Measurements from ENCODE around the gene TMEM200A. TPM values are rescaled to one million over a fixed set of nuclear protein-coding genes. Genes with fewer than 3 reads are reported as not detected.

TMEM200A gene
- total RNA-seq, 1 experiment from 2014 or later: 0.10 TPM

- ChIA-PET CTCF (no interaction called here), POLR2A (no interaction called here)
- in situ Hi-C loops (cut with HindIII; ENCODE audit: low pct_unique_long_range_greater_than_20kb, low sequenced_read_pairs): no loop called here
- no peak for ATAC-seq
- H3K36me3 ChIP-seq (ENCODE audit: control insufficient read depth, insufficient read depth, low read length): no peaks in the 10 kb centered on the region; the same call in 1 of the 2 replicates
- no TSS peak for BruUV-seq (replicated peaks)
- H3K4me3 ChIP-seq (ENCODE audit: low read depth in 2 of 2, low read length in 2 of 2): no peak overlapping the region
- intact Hi-C loops (cut with micrococcal nuclease; ENCODE audit: unreplicated experiment): no loop called here
- no peaks in the 10 kb centered on the region for H3K4me1 ChIP-seq (ENCODE audit: control insufficient read depth, insufficient read depth, low read length)
- H3K27ac ChIP-seq (ENCODE audit: low read length): no peak overlapping the region
- TF ChIP-seq CTCF (IDR thresholded peaks at IDR 0.05) (no peak), POLR2AphosphoS5 (IDR thresholded peaks at IDR 0.05; ENCODE audit: low read depth, low read length) (no peak), TCF7L2 (IDR thresholded peaks at IDR 0.05; ENCODE audit: low read depth, low read length) (no peak), REST (IDR thresholded peaks at IDR 0.05; ENCODE audit: insufficient read depth in 1 of 2, low read depth in 2 of 2, low read length in 1 of 2) (no peak), SIN3A (IDR thresholded peaks at IDR 0.05; ENCODE audit: borderline replicate concordance, insufficient read depth, low read depth, low read length) (no peak)
- DNase-seq (ENCODE audit: low read depth, low spot score): no peak
- 0 out of 2 replicates have a peak, but pooled peaks cover 6% of the 10 kb centered on the region for H3K27me3 ChIP-seq (ENCODE audit: control insufficient read depth, insufficient read depth, low read length)
- H3K9me3 ChIP-seq (ENCODE audit: control insufficient read depth, insufficient read depth, low read depth, low read length): no peaks in the 10 kb centered on the region
Measured at GRCh38 chr6:130368576-130368975, 2.8 kb downstream of the TMEM200A start.

GRCh38 chr6:130369831-130370230, 4.0 kb downstream of the TMEM200A start:
- DNase-seq (ENCODE audit: low read depth, low spot score) (no peak), ATAC-seq (no peak)
- POLR2A ChIA-PET: no interaction called here
- in situ Hi-C loops (cut with HindIII; ENCODE audit: low pct_unique_long_range_greater_than_20kb, low sequenced_read_pairs) (no loop called here), intact Hi-C loops (cut with micrococcal nuclease; ENCODE audit: unreplicated experiment) (no loop called here)
- CTCF ChIA-PET: no interaction called here
- no peak for TF ChIP-seq SIN3A (IDR thresholded peaks at IDR 0.05; ENCODE audit: borderline replicate concordance, insufficient read depth, low read depth, low read length)
- no peak for TF ChIP-seq CTCF (IDR thresholded peaks at IDR 0.05)
- no peak for TF ChIP-seq TCF7L2 (IDR thresholded peaks at IDR 0.05; ENCODE audit: low read depth, low read length)
- TF ChIP-seq REST (IDR thresholded peaks at IDR 0.05; ENCODE audit: insufficient read depth in 1 of 2, low read depth in 2 of 2, low read length in 1 of 2): no peak
- no peak for TF ChIP-seq POLR2AphosphoS5 (IDR thresholded peaks at IDR 0.05; ENCODE audit: low read depth, low read length)
- H3K27ac ChIP-seq (ENCODE audit: low read length): no peak overlapping the region
- H3K36me3 ChIP-seq (ENCODE audit: control insufficient read depth, insufficient read depth, low read length): no peaks in the 10 kb centered on the region; the same call in 1 of the 2 replicates
- H3K4me1 ChIP-seq (ENCODE audit: control insufficient read depth, insufficient read depth, low read length): no peaks in the 10 kb centered on the region
- no peaks in the 10 kb centered on the region for H3K9me3 ChIP-seq (ENCODE audit: control insufficient read depth, insufficient read depth, low read depth, low read length)
- 0 out of 2 replicates have a peak, but pooled peaks cover 6% of the 10 kb centered on the region for H3K27me3 ChIP-seq (ENCODE audit: control insufficient read depth, insufficient read depth, low read length)
- H3K4me3 ChIP-seq (ENCODE audit: low read depth in 2 of 2, low read length in 2 of 2): no peak overlapping the region
- BruUV-seq (replicated peaks): no TSS peak

Measured in Panc1 (cell line).